NCI-H2196 (cell line): ENCODE data around the gene TNFRSF21.
"Not testable (repeated sequence)": the region's sequence is repeated elsewhere in the genome, so short reads cannot be mapped to it uniquely, and the experiment has no call there.

ENCODE experiments used
- DNase-seq: peaks from one replicate; lab custom pipeline; 2025; ENCODE audit not compliant: unreplicated experiment; lab: John Stamatoyannopoulos, UW

The TNFRSF21 gene

GRCh38 chr6:47309291-47310130, at the start of gene TNFRSF21:
Gene TNFRSF21 (minus strand): TSS chr6:47309905. CDS start chr6:47309511, 394 bp downstream.
- DNase-seq, result peak; percentile 94

- DNase-seq, result no peak
These were observed 48.9 kb upstream of the TNFRSF21 start for GRCh38 chr6:47358440-47359225.

- no peak for DNase-seq
These were observed 48.1 kb upstream of the TNFRSF21 start for GRCh38 chr6:47357827-47358226.

- no peak for DNase-seq
These were observed 45.8 kb upstream of the TNFRSF21 start for GRCh38 chr6:47355496-47355895.

GRCh38 chr6:47353871-47354270, 44.2 kb upstream of the TNFRSF21 start:
- no peak for DNase-seq

- DNase-seq, result no peak
These were observed 43.3 kb upstream of the TNFRSF21 start for GRCh38 chr6:47352966-47353365.

GRCh38 chr6:47352194-47352920, 42.7 kb upstream of the TNFRSF21 start:
- DNase-seq, result no peak

- no peak for DNase-seq
These were observed 41.9 kb upstream of the TNFRSF21 start for GRCh38 chr6:47351621-47352020.

- DNase-seq, result no peak
These were observed 40.2 kb upstream of the TNFRSF21 start for GRCh38 chr6:47349931-47350330.

- no peak for DNase-seq
These were observed 38.7 kb upstream of the TNFRSF21 start for GRCh38 chr6:47348316-47348863.

- DNase-seq, result no peak
These were observed 36.1 kb upstream of the TNFRSF21 start for GRCh38 chr6:47345761-47346160.

- peak; percentile 2 for DNase-seq
These were observed 34.3 kb upstream of the TNFRSF21 start for GRCh38 chr6:47344022-47344421.

GRCh38 chr6:47343600-47343999, 33.9 kb upstream of the TNFRSF21 start:
- DNase-seq, result no peak

GRCh38 chr6:47342824-47343223, 33.1 kb upstream of the TNFRSF21 start:
- no peak for DNase-seq

- DNase-seq, result no peak
These were observed 27.8 kb upstream of the TNFRSF21 start for GRCh38 chr6:47337519-47337918.

GRCh38 chr6:47336334-47336733, 26.6 kb upstream of the TNFRSF21 start:
- DNase-seq, result no peak

GRCh38 chr6:47335466-47335865, 25.8 kb upstream of the TNFRSF21 start:
- DNase-seq, result no peak

- DNase-seq, result no peak
These were observed 24.6 kb upstream of the TNFRSF21 start for GRCh38 chr6:47334334-47334733.

- not testable (repeated sequence) for DNase-seq
These were observed 18.9 kb upstream of the TNFRSF21 start for GRCh38 chr6:47328606-47329005.

GRCh38 chr6:47328139-47328538, 18.4 kb upstream of the TNFRSF21 start:
- not testable (repeated sequence) for DNase-seq

GRCh38 chr6:47323887-47324286, 14.2 kb upstream of the TNFRSF21 start:
- no peak for DNase-seq
